ENCODE data around the gene MVD.
"Not testable (repeated sequence)": the region's sequence is repeated elsewhere in the genome, so short reads cannot be mapped to it uniquely, and the experiment has no call there.

The MVD gene

DNA sequence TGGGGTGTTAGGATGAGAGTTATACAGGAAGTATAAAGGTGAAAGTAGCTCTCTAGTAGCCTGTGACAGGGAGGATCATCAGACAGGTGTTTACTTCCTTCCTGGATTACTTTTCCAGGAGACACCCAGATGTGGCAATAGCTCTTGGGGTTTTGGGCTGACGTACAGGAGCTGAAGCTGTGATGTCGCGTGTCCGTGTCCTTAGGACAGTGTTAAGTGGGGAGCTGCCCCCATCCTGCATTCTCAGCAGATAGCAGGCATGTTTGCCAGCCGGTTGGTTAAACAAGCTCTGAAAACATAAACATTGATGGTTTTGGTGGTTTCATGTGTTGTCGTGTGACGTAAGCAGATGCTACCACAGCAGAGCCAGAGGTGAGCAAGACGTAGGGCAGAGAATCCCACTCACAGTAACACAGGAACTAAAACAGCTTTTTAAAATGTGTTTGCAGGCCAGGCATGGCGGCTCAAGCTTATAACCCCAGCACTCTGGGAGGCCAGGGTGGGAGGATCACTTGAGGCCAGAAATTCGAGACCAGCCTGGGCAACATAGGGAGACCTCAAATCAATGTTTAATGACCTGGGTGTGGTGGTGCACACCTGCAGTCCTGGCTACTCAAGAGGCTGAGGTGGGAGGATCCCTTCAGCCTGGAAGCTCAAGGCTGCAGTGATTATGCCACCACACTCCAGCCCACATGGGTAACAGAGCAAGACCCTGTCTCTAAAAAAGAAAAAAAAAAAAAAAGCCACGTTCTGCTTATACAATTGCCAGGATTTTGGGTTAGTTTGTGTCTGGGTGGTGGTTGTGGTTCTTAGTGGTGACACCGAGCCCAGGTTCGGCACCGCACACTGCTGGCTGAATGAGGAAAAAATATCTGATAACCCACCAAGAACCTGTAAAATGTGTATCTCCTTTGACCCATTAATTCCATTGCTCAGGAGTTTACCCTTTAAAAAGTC, 42.8 kb downstream of the MVD start:
- FAIRE-seq = no peak

DNA sequence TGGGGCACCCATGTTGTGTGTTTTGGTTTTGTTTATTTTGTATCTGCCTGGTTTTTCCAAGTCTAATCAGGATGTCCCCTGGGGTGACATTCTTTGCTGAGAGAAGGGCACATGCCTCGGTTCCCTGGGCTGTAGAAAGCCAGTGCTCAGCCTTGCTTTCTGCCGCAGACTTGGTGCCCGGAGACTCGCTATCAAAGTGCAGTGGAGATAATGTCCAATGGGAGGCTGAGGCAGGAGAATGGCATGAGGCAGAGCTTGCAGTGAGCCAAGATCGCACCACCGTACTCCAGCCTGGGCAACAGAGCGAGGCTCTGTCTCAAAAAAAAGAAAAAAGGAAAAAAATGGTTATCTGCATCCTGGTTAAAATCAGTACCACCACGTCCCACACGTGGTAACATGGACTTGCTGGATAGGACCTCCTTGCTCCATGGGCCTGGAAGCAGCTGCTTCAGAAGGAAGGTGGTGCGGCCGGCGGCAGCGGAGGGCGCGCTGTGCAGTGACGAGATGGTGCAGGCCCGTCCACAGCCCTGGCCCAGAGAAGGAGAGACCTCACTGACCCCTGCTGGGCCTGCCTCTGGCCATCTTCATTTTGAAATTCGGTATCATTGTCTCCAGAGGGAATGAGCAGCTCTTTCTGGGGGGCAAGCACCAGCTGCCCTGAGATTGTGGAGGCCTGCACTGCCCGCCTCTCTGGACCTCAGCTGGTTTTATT, 43.8 kb downstream of the MVD start:
- no peak for FAIRE-seq

DNA sequence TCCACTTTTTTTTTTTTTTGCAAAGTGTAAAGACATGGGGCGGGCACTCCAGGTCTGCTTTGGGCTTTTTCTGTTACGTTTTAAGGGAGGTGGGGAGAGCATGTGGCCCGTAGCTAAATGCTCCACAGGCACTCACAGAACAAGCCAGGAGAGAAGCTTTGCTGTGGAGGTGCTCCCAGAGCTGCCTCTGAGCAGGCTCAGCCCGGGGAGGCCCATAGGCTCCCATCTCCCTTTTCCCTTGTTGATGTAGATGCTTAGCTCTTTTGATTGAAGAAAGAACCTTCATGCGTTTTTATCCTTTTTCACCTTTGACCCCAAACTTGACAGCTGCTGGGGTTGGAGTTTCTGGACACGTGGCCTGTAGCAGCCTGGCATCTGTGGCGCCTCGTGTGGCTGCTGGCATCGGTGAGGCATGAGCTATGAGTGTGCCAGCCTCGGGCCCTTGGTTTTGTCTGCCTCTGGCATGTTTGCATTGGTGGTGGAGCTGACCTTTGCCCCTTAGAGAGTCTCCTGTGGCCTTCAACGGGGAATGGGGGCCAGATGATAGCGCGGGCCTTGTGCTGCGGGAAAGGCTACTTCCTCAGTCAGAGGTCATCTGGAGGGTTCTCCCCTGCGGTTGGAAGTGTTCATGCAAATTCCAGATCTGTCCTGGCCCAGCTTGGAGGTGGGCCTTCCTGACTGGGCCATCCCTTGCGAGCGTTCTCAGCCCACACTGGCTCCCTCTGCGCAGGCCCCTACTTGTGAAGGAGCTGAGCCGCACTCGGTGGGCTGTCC, 44.5 kb downstream of the MVD start:
- FAIRE-seq = no peak

DNA sequence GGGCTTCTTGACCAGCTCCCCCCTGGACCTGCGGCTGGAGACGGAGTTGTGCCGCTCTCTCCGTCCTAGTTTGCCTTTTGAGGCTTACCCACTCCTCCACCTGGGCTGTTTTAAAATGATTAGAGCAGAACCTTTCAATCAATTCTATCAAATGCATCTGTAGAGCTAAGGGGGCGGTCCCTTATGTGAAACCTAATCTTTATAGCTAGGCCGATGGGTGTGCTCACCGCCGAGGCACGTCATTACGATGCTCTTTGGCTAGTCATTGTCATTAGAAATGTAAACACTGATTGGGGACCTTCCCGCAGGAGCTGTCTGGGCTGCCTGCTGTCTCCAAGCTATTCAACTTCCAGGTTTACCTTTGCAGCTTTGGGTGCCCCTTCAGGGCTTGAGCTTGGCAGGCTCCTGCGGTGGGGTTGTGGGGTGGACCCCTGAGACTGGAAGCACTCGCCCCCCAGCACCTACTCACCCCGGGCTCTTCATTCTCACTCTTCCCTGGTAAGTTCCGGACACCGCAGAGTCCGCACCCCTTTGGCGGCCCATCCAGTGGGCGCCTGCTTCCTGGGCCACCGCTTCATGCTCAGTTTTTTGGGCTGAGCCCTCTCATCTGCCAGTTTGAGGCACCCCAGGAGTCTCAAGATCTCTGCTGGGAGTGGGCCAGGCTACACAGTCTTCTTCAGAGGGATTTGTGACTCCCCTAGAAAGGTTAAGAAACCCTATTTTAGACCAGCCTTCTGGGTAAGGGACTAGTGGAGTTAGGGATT, 45.4 kb downstream of the MVD start:
- FAIRE-seq = no peak

DNA sequence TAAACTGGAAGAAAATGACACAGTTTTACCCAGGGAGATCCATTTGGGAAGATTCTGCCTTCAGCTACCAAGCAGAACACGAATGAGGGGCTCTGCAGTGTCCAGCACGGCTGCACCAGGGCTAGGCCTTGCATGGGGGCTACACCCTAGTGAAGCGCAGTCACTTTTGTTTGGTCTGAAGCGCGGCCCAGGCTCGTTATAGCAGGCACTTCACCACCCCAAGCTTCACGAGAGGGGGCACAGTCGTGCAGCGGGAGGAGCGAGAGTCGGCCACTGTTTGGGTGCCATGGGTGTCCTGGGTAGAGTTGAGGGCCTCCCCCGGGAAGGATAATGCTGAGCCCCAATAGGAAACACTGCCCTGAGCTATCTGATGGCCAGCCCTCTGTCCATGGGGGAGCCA, 46.2 kb downstream of the MVD start:
- FAIRE-seq = no peak

DNA sequence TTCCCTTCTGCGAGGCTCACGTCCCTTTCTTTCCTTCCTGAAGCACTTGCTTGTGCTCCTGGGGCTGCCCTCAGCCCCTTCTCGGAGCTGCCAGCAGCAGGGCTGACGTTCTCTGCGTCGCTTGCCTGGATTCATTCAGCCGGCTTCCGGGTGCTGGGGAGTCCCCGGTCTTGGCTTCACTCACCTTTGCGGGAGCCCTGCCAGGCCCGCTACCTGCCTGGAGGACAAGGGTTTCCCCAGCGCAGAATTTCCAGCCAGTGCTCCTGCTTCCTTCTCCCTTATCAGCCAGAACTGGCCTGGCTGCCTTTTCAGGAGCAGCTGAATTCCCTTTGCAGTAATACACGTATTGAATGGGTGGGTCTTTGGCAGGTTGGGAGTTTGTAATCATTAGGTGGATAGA, 46.6 kb downstream of the MVD start:
- FAIRE-seq = no peak

DNA sequence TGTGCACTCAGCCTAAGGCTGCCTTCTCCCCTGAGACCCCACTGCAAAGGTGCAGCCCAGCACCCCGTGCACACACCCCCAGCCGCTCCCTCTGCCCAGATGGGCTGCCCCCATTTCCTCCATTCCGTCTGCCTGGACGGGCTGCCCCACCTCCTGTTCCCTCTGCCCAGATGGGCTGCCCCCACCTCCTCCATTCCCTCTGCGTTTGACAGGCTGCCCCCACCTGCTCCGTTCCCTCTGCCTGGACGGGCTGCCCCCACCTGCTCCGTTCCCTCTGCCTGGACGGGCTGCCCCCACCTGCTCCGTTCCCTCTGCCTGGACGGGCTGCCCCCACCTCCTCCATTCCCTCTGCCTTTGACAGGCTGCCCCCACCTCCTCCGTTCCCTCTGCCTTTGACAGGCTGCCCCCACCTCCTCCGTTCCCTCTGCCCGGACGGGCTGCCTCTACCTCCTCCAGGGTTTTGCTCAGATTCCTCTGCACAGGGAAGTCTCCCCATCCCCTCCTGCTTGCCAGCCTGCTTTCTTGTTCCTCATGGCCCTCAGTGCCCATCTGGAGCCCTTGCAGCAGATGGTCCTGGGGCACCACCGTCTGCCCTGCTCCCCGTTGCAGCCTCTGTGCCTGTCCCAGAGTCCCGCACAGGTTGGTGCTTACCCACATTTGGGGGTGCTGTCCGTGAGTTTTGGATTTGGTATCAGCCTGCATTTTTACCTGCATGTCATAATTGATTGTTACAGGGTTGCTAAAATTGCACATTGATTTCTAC, 47.9 kb downstream of the MVD start:
- FAIRE-seq = no peak

DNA sequence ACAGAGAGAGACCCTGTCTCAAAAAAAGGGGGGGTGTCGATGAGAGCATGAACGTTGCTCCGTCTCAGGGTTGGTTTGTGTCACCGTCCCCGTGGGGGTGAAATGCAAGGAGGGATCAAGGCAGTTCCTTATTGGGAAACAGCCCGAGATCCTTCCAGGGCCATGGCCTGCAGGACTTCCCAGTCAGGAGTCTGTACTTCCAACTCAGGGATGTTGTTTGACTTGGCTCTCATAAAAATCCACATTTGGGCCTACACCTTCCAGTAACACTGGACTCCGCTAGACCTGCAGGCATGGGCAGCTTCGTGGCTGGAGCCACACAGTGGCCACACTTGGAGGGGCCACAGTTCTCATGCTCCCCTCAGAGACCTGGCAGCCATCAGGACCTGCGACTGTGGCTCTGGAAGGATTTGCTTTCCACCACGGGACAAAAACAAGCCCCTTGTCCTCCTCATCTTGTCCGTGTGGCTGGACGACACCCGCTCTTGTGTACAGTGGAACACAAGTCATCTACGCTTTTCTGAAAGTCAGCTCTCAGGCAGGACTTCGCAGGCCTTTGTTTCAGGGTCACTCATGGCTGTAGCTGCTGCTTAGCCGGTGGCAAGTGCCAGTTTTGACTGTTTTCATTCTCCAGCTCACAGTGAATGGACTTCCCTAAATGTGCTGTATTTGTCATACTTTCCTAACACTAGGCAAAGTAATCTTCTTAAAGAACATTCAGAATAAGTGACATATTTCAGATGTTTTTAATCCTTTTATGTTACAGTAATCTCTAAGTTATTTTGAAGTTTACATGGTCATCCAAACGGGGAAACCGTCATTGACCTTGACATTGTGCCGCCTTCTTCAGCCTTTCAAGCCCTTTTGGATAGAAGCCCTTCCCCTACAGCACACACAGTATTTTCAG, 48.7 kb downstream of the MVD start:
- no peak for FAIRE-seq

DNA sequence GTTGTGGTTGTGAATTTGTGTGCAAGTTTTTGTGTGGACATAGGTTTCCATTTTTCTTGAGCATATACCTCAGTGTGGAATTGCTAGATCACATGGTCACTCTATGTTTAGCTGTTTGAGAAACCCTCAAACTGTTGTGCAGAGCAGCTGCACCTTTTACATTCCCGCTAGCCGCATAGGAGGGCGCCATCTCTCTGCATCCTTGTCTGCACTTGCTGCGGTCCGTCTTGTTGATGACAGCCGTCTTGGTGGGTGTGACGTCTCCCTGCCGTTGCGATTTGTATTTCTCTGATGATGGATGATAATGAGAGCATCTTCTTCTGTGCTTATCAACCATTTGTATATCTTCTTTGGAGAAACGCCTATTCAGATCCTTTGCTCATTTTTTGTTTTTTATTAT, 49.6 kb downstream of the MVD start:
- FAIRE-seq = no peak

DNA sequence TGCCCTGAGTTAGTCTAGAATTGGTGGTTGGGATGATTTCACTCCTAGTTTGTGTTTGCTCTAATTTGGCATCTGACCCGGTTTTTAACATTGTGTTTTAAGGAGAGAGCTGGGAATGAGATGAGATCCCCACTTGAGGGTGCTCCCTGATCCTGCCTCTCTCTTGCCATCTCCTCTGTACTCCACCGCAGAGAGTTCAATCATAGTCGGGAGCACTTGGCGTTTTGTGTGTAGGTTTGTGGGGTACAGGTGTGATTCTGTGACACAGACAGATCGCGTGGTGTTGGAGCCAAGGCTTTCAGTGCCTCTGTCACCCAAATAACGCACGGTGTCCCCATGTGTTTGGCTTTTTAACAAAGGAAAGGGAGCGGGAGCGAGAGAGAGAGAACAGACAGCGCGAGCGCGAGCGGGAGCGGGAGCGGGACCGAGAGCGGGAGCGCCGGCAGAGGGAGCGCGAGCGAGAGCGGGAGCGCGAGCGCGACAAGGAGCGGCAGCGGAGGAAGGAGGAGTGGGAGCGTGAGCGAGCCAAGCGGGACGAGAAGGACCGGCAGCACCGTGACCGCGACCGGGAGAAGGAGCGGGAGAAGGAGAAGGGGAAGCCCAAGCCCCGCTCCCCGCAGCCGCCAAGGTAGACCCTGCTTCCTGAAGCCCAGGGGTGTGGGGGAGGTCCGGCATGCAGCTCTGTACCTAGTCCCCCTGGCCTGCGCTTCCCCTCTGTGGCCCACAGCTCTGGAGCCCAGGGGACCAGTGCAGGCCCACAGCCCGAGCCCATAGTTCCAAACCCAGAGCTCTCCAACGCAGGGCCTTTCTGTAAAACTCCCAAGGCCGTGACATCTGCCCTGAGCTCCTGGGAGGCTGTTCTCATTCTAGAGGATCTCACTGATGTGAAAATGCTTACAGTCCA, 51.7 kb downstream of the MVD start:
- FAIRE-seq = no peak

DNA sequence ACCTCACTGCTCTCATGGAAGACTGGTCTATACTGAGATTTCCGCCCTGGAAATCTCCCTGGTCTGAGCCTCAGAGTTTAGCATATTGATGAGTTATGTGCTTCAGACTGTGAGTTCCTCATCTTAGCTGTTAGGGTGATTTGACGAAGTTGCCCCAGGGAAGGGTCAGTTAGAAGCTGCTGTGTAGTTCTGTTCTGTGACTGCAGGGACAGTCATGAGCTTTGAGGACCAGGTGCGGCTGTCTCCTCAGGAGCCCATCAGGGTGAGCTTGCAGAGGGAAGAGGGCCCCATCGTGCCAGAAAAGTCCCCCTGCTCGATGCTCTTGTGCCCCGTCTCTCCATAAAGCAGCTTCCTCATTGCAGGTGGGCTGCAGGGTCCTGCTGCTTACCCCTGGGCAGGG, 52.8 kb downstream of the MVD start:
- FAIRE-seq = no peak

DNA sequence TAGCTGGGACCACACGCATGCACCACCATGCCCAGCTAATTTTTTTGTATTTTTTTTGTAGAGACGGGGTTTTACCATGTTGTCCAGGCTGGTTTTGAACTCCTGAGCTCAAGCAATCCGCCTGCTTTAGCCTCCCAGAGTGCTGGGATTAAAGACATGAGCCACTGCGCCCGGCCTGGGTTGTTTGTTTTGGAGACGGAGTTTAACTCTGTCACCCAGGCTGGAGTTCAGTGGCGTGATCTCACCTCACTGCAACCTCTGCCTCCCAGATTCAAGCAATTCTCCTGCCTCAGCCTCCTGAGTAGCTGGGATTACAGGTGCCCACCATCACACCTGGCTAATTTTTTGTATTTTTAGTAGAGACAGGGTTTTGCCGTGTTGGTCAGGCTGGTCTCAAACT, 53.5 kb downstream of the MVD start:
- FAIRE-seq = not testable (repeated sequence)

DNA sequence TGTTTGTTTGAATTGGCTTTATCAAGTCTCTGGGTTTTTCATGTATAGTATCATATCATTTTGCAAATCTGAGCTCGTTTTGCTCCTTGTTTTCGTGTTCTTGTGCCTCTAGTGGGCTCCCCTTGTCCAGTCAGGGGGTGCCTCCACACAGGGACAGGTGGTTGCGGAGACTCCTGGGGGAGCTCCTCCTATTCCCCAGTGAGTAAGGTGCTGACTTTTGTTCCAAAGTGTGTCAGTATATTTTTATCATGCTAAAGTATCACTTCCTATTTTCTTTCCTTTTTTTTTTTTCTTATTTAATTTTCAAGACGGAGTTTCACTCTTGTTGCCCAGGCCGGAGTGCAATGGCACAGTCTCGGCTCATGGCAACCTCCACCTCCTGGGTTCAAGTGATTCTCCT, 54.8 kb downstream of the MVD start:
- no peak for FAIRE-seq

DNA sequence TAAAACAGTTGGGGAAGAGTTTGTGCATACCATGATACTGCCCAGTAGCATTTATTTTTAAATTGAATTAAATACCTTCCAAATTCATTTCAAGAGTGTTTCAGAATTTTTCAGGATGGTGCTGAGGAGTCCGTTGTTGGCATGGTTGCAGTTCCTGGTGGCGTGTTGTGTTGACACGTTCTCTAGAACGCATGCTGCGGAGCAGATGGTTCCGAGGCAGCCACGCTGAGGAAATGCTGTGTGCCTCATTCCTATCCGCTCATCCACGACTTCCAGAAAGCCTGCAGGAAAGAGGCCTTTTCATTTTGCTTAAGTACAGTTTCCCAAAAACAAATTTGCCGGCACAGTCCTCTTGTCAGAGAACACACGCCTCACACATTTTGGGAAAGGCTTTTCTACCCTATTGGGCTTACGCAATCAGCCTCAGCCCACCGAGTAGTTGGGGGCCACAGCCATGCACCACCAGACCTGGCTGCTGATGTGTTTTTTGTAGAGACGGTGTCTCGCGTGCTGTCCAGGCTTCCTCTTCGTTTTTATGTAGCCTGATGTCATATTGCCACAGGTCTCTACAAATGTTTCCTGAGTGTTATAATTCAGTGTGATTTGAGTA, 56.6 kb downstream of the MVD start:
- FAIRE-seq = no peak

DNA sequence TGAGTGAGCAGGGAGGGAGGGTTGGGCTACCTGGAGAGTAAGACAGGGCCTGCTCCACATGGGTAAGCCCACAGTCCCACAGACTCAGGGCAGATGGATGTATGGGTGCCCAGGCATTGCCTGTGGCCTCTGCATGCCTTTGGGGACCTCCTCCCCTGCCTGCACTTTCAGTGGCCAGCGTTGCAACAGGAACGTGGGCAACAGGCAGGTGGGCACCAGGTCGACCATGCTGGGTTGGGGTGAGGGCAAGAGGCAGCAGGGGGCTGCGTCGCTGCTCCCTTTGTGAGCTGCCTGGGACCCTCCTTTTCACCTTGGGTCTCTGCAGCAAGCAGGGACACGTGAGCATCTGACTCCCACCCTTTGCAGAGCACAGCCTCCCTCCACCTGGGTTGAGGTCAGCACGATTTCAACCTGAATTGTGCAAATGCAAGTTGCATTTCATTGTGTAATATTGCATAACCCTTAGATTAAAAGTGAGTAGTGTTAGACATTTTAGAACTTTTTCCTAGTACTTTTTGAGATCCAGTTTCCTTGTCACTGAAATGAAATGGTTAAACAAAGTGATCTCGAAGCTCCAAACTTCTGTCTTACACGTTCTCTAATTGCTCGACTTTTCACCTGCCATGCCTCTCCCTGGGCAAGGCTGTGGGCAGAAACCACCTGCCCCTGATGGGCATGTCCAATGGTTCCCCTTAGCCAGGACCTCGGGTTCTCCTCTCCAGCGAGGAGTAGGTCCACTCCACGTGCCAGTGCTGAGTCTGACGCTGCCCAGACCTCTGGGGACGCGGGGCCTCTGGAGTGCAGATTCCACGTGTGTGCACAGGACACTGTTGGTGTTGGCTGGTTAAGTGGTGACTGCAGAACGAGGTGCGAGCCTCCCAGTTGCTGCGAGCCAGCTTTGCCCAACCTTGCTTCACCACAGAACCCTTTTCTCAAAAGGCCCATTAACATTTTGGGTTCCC, 57.4 kb downstream of the MVD start:
- no peak for FAIRE-seq

DNA sequence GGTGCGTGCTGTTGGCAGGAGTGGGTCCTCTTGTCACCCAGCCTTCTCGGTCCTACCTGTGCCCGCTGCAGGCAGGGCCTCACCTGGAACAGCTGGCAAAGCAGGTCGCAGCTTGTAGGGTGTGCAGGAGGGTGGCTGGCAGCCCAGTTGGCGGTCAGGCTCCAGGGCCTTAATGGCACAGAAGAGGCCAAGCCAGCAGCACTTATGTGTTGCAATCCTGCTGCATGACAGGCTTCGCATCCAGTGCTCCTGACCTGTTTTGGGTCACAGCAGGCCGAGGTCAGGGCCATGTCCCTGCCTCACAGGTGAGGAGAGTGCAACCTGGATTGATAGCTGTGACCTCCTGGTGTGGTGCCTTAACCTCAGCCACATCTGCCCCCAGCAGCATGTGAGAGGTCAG, 60.8 kb downstream of the MVD start:
- FAIRE-seq = no peak
